Natural killer cell (primary cell): ENCODE measurements around the gene IFNE. TPM values are rescaled to one million over a fixed set of nuclear protein-coding genes. Genes with fewer than 3 reads are reported as not detected.
A peak's percentile ranks its signal among the peaks of the same experiment; 100 is the strongest.

Experiments
- ATAC-seq, 3 donors: fragments of 150-1000 bp in 2 of 3; fragments of 200-7000 bp in 1 of 3; cut with Tn5 transposase; 1 replicate in 1 of 3; 2 replicates in 2 of 3; pipeline ENCODE4 v1.10.0; 2021; ENCODE audit warnings: mild to moderate bottlenecking in 2 of 3, moderate library complexity in 2 of 3
- DNase-seq, 2 donors: peaks; one replicate each; pipeline versions ENCODE4 v3.0.0 to v3.0.0-alpha.2; 2013 to 2021; ENCODE audit warnings: mixed read lengths in 1 of 2
- H3K27ac ChIP-seq: one replicate; pipeline ENCODE4 v1.5.1; 2013; ENCODE audit warnings: mild to moderate bottlenecking, low read length
- H3K27me3 ChIP-seq: one replicate; pipeline ENCODE4 v1.6.1; 2013; ENCODE audit warnings: low read length; ENCODE audit not compliant: control insufficient read depth, insufficient read depth
- H3K36me3 ChIP-seq: one replicate; pipeline ENCODE4 v1.6.1; 2013; ENCODE audit warnings: low read length; ENCODE audit not compliant: control insufficient read depth, insufficient read depth
- H3K4me1 ChIP-seq: one replicate; pipeline ENCODE4 v1.6.1; 2013; ENCODE audit warnings: low read length; ENCODE audit not compliant: control insufficient read depth, insufficient read depth
- H3K4me3 ChIP-seq: one replicate; pipeline ENCODE4 v1.5.1; 2013; ENCODE audit warnings: low read length
- H3K9me3 ChIP-seq: one replicate; pipeline ENCODE4 v1.6.1; 2013; ENCODE audit warnings: low read length; ENCODE audit not compliant: control insufficient read depth, insufficient read depth
- H3K27ac Mint-ChIP-seq, 2 donors: one replicate each; pipeline ENCODE4 v1.8.0; 2022; ENCODE audit warnings: mild to moderate bottlenecking in 2 of 2, mixed read lengths in 2 of 2, moderate library complexity in 1 of 2
- H3K27me3 Mint-ChIP-seq, 2 donors: one replicate each; pipeline ENCODE4 v1.8.0; 2022; ENCODE audit warnings: low read depth in 2 of 2, mixed read lengths in 2 of 2
- H3K36me3 Mint-ChIP-seq: one replicate; pipeline ENCODE4 v1.8.0; 2022; ENCODE audit warnings: mixed read lengths
- H3K4me1 Mint-ChIP-seq, 2 donors: one replicate each; pipeline ENCODE4 v1.8.0; 2022; ENCODE audit warnings: mixed read lengths in 2 of 2
- H3K4me3 Mint-ChIP-seq: one replicate; pipeline ENCODE4 v1.8.0; 2022; ENCODE audit warnings: mild to moderate bottlenecking, moderate library complexity, mixed read lengths
- H3K9me3 Mint-ChIP-seq, 2 donors: one replicate each; pipeline ENCODE4 v1.8.0; 2022; ENCODE audit warnings: mixed read lengths in 2 of 2
- CTCF ChIP-seq: fragments of 200-600 bp; IDR thresholded peaks from one replicate; pipeline ENCODE4 v1.8.0; 2022; ENCODE audit warnings: antibody characterized with exemption
- WGBS: methylation state at CpG from one replicate; pipeline ENCODE4 v1.1.7; 2013; ENCODE audit warnings: missing lambda C conversion rate; ENCODE audit not compliant: insufficient coverage; 5-methylcytosine and 5-hydroxymethylcytosine counted together
- intact Hi-C: fragments of 100-400 bp; cut with micrococcal nuclease; formaldehyde crosslinking; loops from one replicate; pipeline ENCODE4 v1.14.2; 2022
- total RNA-seq, 4 donors: library from RNA; stranded (reverse); fragments of 120-200 nt in 1 of 4; gene quantifications; one replicate each; pipeline versions ENCODE4 v1.2.3 to v1.2.4, GENCODE V29; 2013 to 2022

Gene IFNE
- total RNA-seq, 3 donors from 2014 or later (not counting 1 experiment from before 2014, with no cell fraction given) = not detected

GRCh38 chr9:21504113-21504512, 22.0 kb upstream of the IFNE start:
- H3K36me3 ChIP-seq = no peaks in the 10 kb centered on the region
- H3K27ac Mint-ChIP-seq = no peak overlapping the region
- no peaks in the 10 kb centered on the region for H3K9me3 Mint-ChIP-seq
- H3K4me3 ChIP-seq = no peak overlapping the region
- DNase-seq = no peak
- no peaks in the 10 kb centered on the region for H3K4me1 Mint-ChIP-seq
- intact Hi-C loops = no loop called here
- 33% methylated on average over 1 of the region's 2 CpGs for WGBS
- H3K27ac ChIP-seq = peak overlapping the region; percentile 38
- H3K27me3 ChIP-seq = no peaks in the 10 kb centered on the region
- no peak for TF ChIP-seq CTCF
- peaks cover 8 to 17% of the 10 kb centered on the region in 2 donors for H3K27me3 Mint-ChIP-seq
- H3K4me3 Mint-ChIP-seq = no peak overlapping the region
- no peak for ATAC-seq
- H3K36me3 Mint-ChIP-seq = no peaks in the 10 kb centered on the region
- peaks cover 4% of the 10 kb centered on the region for H3K4me1 ChIP-seq
- H3K9me3 ChIP-seq = no peaks in the 10 kb centered on the region

- Mint-ChIP-seq H3K27me3 (peaks cover 8 to 11% of the 10 kb centered on the region in 2 donors), H3K4me1 (no peaks in the 10 kb centered on the region), H3K27ac (no peak overlapping the region), H3K36me3 (no peaks in the 10 kb centered on the region), H3K4me3 (no peak overlapping the region), H3K9me3 (no peaks in the 10 kb centered on the region)
- no peak for TF ChIP-seq CTCF
- Histone ChIP-seq H3K36me3 (no peaks in the 10 kb centered on the region), H3K27me3 (no peaks in the 10 kb centered on the region), H3K9me3 (no peaks in the 10 kb centered on the region), H3K27ac (no peak overlapping the region), H3K4me1 (peaks cover 4% of the 10 kb centered on the region), H3K4me3 (no peak overlapping the region)
- no peak for DNase-seq
- no peak for ATAC-seq
- intact Hi-C loops = no loop called here
- WGBS = no CpG with 5 or more reads among the region's 1 CpG
Measured at GRCh38 chr9:21502586-21502985, 20.5 kb upstream of the IFNE start.

- no peaks in the 10 kb centered on the region for H3K4me1 ChIP-seq
- Mint-ChIP-seq H3K4me3 (no peak overlapping the region), H3K27me3 (peaks cover 10 to 20% of the 10 kb centered on the region in 2 donors), H3K4me1 (no peaks in the 10 kb centered on the region), H3K27ac (no peak overlapping the region), H3K9me3 (no peaks in the 10 kb centered on the region), H3K36me3 (no peaks in the 10 kb centered on the region)
- WGBS = 89% methylated on average over 5 of the region's 5 CpGs
- H3K9me3 ChIP-seq = no peaks in the 10 kb centered on the region
- no peaks in the 10 kb centered on the region for H3K36me3 ChIP-seq
- ATAC-seq (no peak), DNase-seq (no peak)
- H3K27me3 ChIP-seq = no peaks in the 10 kb centered on the region
- no peak overlapping the region for H3K27ac ChIP-seq
- no peak for TF ChIP-seq CTCF
- intact Hi-C loops = no loop called here
- no peak overlapping the region for H3K4me3 ChIP-seq
Measured at GRCh38 chr9:21499912-21500311, 17.8 kb upstream of the IFNE start.

GRCh38 chr9:21491756-21492155, 9.6 kb upstream of the IFNE start:
- no peaks in the 10 kb centered on the region for H3K4me1 Mint-ChIP-seq
- no peaks in the 10 kb centered on the region for H3K9me3 Mint-ChIP-seq
- H3K27me3 Mint-ChIP-seq = peaks cover 23 to 35% of the 10 kb centered on the region in 2 donors
- H3K4me3 Mint-ChIP-seq = no peak overlapping the region
- no peak overlapping the region for H3K27ac Mint-ChIP-seq
- Histone ChIP-seq H3K27ac (no peak overlapping the region), H3K27me3 (no peaks in the 10 kb centered on the region), H3K36me3 (no peaks in the 10 kb centered on the region), H3K9me3 (no peaks in the 10 kb centered on the region), H3K4me3 (no peak overlapping the region), H3K4me1 (no peaks in the 10 kb centered on the region)
- intact Hi-C loops = no loop called here
- peak in 1 of 2 donors; percentile 20 for DNase-seq
- WGBS = no CpG with 5 or more reads among the region's 1 CpG
- no peak for TF ChIP-seq CTCF
- ATAC-seq = no peak
- no peaks in the 10 kb centered on the region for H3K36me3 Mint-ChIP-seq
